PFSK-1 (cell line): ENCODE results near the gene DRAXIN.

Experiments used
- POLR2AphosphoS5 ChIP-seq: IDR thresholded peaks from 2 replicates; pipeline ENCODE4 v1.6.1; 2012; ENCODE audit warnings: low read depth, mild to moderate bottlenecking, control low read depth, low read length, moderate library complexity
- SIN3A ChIP-seq: IDR thresholded peaks from 2 replicates; pipeline ENCODE4 v1.6.1; 2012; ENCODE audit warnings: mild to moderate bottlenecking, low read length, moderate library complexity, borderline replicate concordance; ENCODE audit not compliant: insufficient read depth
- TAF1 ChIP-seq: IDR thresholded peaks from 2 replicates; pipeline ENCODE4 v1.6.1; 2012; ENCODE audit warnings: low read length, control low read depth, borderline replicate concordance; ENCODE audit not compliant: insufficient read depth

DNA sequence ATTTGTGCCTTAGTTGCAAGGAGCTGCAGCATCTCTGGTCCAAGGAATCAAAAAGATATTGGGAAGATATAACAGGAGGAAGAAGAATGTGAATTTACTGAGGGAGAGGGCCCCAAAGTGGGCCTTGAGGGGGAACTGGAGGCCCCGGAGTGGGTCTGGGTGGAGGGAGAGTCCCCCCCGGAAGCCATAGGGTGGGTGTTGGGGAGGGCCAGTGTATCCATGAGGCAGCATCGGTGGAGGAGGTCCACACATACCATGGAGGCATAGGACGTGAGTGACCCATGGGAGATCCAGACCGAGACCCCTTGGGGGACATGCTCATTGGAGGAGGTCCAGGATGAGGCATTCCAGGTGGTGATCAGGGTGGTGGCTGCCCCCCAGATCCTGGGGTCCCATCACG is 69.8 kb downstream of the DRAXIN start:
- TF ChIP-seq TAF1 (no peak), SIN3A (no peak), POLR2AphosphoS5 (no peak)
